ENCODE results near the gene CCSER1. TPM values are rescaled to one million over a fixed set of nuclear protein-coding genes. Genes with fewer than 3 reads are reported as not detected.
"Not testable (repeated sequence)": the region's sequence is repeated elsewhere in the genome, so short reads cannot be mapped to it uniquely, and the experiment has no call there.

CCSER1 gene
- total and polyA plus RNA-seq, 4 donors, result 0.18 to 2.3 (median 1.2) TPM

DNA sequence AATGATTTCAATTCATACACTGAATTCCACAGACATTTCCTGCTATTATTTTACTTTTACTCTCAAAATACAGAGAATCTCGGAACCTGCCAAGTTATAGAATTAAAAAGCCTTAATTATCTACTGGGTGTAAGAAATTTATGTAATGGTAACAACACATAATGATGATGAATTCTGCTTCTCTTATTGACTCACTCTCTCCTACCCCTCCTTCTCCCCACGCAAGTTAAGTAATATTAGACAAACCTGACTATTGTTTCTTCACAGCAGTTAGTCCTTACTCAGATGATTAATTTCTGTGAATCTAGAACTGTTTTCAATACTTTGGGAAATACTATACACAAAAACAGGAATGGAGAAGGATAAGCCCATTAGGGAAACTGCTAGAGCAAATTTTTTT lies 762.0 kb downstream of the CCSER1 start:
- Histone ChIP-seq H3K4me3 (ENCODE audit: low read depth in 1 of 3, low read length in 3 of 3) (no peak overlapping the region), H3K9me3 (ENCODE audit: control insufficient read depth in 4 of 4, low read length in 3 of 4) (no peaks in the 10 kb centered on the region), H3K27ac (ENCODE audit: low read depth in 1 of 2, low read length in 2 of 2) (no peak overlapping the region), H3K27me3 (ENCODE audit: control insufficient read depth in 4 of 4, insufficient read depth in 4 of 4, low read length in 3 of 4) (no peaks in the 10 kb centered on the region), H3K36me3 (ENCODE audit: control insufficient read depth in 4 of 4, insufficient read depth in 3 of 4, low read depth in 1 of 4, low read length in 3 of 4) (no peaks in the 10 kb centered on the region), H3K4me1 (ENCODE audit: control insufficient read depth in 4 of 4, insufficient read depth in 4 of 4, low read length in 3 of 4) (no peaks in the 10 kb centered on the region), H3K9ac (ENCODE audit: low read depth in 1 of 2, low read length in 2 of 2) (no peak overlapping the region)
- no peak for DNase-seq (ENCODE audit: low spot score)
- TF ChIP-seq GABPA (IDR thresholded peaks at IDR 0.05 in 1 of 2, conservative IDR thresholded peaks at IDR 0.05 in 1 of 2), result no peak
- 82% methylated on average over 2 of the region's 2 CpGs for WGBS

DNA sequence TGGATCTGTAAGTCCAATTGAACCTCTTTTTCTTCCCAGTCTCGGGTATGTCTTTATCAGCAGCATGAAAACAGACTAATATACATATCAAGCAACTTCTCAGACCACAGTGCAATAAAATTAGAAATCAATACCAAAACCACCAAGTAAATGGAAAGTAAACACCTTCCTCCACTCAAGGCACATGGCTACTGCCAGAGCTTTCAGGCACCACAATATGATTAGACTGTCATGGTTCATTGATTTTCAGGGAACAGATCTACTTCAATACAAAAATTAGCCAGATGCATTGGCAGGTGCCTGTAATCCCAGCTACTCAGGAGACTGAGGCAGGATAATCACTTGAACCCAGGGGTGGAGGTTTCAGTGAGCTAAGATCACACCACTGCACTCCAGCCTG lies 776.2 kb downstream of the CCSER1 start:
- H3K27ac ChIP-seq (ENCODE audit: low read depth in 1 of 2, low read length in 2 of 2); DNase-seq (ENCODE audit: low spot score); H3K36me3 ChIP-seq (ENCODE audit: control insufficient read depth in 4 of 4, insufficient read depth in 3 of 4, low read depth in 1 of 4, low read length in 3 of 4); H3K9ac ChIP-seq (ENCODE audit: low read depth in 1 of 2, low read length in 2 of 2); H3K9me3 ChIP-seq (ENCODE audit: control insufficient read depth in 4 of 4, low read length in 3 of 4); H3K27me3 ChIP-seq (ENCODE audit: control insufficient read depth in 4 of 4, insufficient read depth in 4 of 4, low read length in 3 of 4); H3K4me3 ChIP-seq (ENCODE audit: low read depth in 1 of 3, low read length in 3 of 3); H3K4me1 ChIP-seq (ENCODE audit: control insufficient read depth in 4 of 4, insufficient read depth in 4 of 4, low read length in 3 of 4): not testable (repeated sequence)
- 74% methylated on average over 1 of the region's 1 CpG for WGBS

DNA sequence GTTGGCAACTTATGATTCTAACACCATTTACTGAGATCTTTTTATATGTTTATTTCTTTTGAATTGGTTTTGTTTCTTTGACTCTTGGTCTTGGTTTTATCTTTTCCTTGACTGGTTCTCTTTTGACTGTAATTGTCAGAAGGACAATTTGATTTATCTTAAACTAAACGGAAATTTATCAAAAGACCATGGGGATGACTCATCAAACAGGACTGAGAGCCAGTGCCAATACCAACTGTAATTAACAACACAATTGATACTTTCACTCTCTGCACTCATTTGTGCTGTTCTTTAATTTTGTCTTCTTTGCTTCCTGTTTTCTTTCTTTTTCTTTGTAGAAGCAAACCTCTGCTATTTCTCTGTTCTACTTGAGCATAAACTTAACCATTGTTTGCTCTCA lies 776.8 kb downstream of the CCSER1 start:
- no peak overlapping the region for H3K27ac ChIP-seq (ENCODE audit: low read depth in 1 of 2, low read length in 2 of 2)
- DNase-seq (ENCODE audit: low spot score), result no peak
- H3K36me3 ChIP-seq (ENCODE audit: control insufficient read depth in 4 of 4, insufficient read depth in 3 of 4, low read depth in 1 of 4, low read length in 3 of 4), result no peaks in the 10 kb centered on the region
- TF ChIP-seq FOXA2 (IDR thresholded peaks at IDR 0.05), result no peak
- H3K4me3 ChIP-seq (ENCODE audit: low read depth in 1 of 3, low read length in 3 of 3), result no peak overlapping the region
- 47% methylated on average over 1 of the region's 1 CpG for WGBS
- H3K27me3 ChIP-seq (ENCODE audit: control insufficient read depth in 4 of 4, insufficient read depth in 4 of 4, low read length in 3 of 4), result peaks cover 0 to 2% (median 0%) of the 10 kb centered on the region in 4 donors
- no peaks in the 10 kb centered on the region for H3K4me1 ChIP-seq (ENCODE audit: control insufficient read depth in 4 of 4, insufficient read depth in 4 of 4, low read length in 3 of 4)
- no peak overlapping the region for H3K9ac ChIP-seq (ENCODE audit: low read depth in 1 of 2, low read length in 2 of 2)
- H3K9me3 ChIP-seq (ENCODE audit: control insufficient read depth in 4 of 4, low read length in 3 of 4), result peaks cover 0 to 4% (median 1%) of the 10 kb centered on the region in 4 donors

DNA sequence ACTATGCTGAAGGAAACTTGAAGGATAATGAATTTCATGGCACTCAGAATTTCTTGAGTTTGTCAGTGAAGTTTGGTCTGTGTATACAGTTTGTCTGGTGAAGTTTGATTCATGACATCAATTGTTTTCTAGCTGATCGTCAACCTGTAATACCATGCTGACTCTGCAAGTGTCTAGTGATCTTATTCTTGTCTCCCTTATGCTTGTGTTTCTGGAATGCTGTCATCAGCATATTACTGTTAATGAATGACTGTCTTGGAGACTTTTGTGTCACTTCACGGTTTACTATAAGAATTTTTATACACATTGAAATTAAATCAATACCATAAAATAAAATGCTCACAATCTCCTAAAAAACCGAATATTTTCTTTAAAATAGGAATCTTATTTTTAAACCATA lies 779.0 kb downstream of the CCSER1 start:
- no peaks in the 10 kb centered on the region for H3K36me3 ChIP-seq (ENCODE audit: control insufficient read depth in 4 of 4, insufficient read depth in 3 of 4, low read depth in 1 of 4, low read length in 3 of 4)
- H3K4me1 ChIP-seq (ENCODE audit: control insufficient read depth in 4 of 4, insufficient read depth in 4 of 4, low read length in 3 of 4), result no peaks in the 10 kb centered on the region
- no peak overlapping the region for H3K4me3 ChIP-seq (ENCODE audit: low read depth in 1 of 3, low read length in 3 of 3)
- H3K9me3 ChIP-seq (ENCODE audit: control insufficient read depth in 4 of 4, low read length in 3 of 4), result peaks cover 0 to 4% (median 1%) of the 10 kb centered on the region in 4 donors
- no peak overlapping the region for H3K27ac ChIP-seq (ENCODE audit: low read depth in 1 of 2, low read length in 2 of 2)
- no peak overlapping the region for H3K9ac ChIP-seq (ENCODE audit: low read depth in 1 of 2, low read length in 2 of 2)
- no peak for TF ChIP-seq EGR1 (IDR thresholded peaks at IDR 0.05; ENCODE audit: low read depth in 2 of 2)
- no peak for TF ChIP-seq JUND (IDR thresholded peaks at IDR 0.05)
- TF ChIP-seq, protein P1, sequence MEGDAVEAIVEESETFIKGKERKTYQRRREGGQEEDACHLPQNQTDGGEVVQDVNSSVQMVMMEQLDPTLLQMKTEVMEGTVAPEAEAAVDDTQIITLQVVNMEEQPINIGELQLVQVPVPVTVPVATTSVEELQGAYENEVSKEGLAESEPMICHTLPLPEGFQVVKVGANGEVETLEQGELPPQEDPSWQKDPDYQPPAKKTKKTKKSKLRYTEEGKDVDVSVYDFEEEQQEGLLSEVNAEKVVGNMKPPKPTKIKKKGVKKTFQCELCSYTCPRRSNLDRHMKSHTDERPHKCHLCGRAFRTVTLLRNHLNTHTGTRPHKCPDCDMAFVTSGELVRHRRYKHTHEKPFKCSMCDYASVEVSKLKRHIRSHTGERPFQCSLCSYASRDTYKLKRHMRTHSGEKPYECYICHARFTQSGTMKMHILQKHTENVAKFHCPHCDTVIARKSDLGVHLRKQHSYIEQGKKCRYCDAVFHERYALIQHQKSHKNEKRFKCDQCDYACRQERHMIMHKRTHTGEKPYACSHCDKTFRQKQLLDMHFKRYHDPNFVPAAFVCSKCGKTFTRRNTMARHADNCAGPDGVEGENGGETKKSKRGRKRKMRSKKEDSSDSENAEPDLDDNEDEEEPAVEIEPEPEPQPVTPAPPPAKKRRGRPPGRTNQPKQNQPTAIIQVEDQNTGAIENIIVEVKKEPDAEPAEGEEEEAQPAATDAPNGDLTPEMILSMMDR (IDR thresholded peaks at IDR 0.05; ENCODE audit: low read depth, low read length, missing input control), result no peak
- TF ChIP-seq HNF4A (conservative IDR thresholded peaks at IDR 0.05), result no peak
- no peak for TF ChIP-seq NR2F2 (IDR thresholded peaks at IDR 0.05)
- TF ChIP-seq RAD21 (IDR thresholded peaks at IDR 0.05), result no peak
- TF ChIP-seq, protein P2, sequence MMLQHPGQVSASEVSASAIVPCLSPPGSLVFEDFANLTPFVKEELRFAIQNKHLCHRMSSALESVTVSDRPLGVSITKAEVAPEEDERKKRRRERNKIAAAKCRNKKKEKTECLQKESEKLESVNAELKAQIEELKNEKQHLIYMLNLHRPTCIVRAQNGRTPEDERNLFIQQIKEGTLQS (IDR thresholded peaks at IDR 0.05), result no peak
- TF ChIP-seq, protein P3, sequence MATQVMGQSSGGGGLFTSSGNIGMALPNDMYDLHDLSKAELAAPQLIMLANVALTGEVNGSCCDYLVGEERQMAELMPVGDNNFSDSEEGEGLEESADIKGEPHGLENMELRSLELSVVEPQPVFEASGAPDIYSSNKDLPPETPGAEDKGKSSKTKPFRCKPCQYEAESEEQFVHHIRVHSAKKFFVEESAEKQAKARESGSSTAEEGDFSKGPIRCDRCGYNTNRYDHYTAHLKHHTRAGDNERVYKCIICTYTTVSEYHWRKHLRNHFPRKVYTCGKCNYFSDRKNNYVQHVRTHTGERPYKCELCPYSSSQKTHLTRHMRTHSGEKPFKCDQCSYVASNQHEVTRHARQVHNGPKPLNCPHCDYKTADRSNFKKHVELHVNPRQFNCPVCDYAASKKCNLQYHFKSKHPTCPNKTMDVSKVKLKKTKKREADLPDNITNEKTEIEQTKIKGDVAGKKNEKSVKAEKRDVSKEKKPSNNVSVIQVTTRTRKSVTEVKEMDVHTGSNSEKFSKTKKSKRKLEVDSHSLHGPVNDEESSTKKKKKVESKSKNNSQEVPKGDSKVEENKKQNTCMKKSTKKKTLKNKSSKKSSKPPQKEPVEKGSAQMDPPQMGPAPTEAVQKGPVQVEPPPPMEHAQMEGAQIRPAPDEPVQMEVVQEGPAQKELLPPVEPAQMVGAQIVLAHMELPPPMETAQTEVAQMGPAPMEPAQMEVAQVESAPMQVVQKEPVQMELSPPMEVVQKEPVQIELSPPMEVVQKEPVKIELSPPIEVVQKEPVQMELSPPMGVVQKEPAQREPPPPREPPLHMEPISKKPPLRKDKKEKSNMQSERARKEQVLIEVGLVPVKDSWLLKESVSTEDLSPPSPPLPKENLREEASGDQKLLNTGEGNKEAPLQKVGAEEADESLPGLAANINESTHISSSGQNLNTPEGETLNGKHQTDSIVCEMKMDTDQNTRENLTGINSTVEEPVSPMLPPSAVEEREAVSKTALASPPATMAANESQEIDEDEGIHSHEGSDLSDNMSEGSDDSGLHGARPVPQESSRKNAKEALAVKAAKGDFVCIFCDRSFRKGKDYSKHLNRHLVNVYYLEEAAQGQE (IDR thresholded peaks at IDR 0.05), result no peak
- TF ChIP-seq FOXA1 (IDR thresholded peaks at IDR 0.05), result no peak
- TF ChIP-seq YY1 (IDR thresholded peaks at IDR 0.05), result no peak
- no peak for TF ChIP-seq SP1 (IDR thresholded peaks at IDR 0.05)
- no peak for TF ChIP-seq FOXA2 (IDR thresholded peaks at IDR 0.05)
- TF ChIP-seq HNF4G (IDR thresholded peaks at IDR 0.05), result no peak
- TF ChIP-seq RXRA (IDR thresholded peaks at IDR 0.05), result no peak
- TF ChIP-seq, protein P4, sequence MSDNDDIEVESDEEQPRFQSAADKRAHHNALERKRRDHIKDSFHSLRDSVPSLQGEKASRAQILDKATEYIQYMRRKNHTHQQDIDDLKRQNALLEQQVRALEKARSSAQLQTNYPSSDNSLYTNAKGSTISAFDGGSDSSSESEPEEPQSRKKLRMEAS (IDR thresholded peaks at IDR 0.05), result no peak
- TF ChIP-seq, protein P5, sequence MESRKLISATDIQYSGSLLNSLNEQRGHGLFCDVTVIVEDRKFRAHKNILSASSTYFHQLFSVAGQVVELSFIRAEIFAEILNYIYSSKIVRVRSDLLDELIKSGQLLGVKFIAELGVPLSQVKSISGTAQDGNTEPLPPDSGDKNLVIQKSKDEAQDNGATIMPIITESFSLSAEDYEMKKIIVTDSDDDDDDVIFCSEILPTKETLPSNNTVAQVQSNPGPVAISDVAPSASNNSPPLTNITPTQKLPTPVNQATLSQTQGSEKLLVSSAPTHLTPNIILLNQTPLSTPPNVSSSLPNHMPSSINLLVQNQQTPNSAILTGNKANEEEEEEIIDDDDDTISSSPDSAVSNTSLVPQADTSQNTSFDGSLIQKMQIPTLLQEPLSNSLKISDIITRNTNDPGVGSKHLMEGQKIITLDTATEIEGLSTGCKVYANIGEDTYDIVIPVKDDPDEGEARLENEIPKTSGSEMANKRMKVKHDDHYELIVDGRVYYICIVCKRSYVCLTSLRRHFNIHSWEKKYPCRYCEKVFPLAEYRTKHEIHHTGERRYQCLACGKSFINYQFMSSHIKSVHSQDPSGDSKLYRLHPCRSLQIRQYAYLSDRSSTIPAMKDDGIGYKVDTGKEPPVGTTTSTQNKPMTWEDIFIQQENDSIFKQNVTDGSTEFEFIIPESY (IDR thresholded peaks at IDR 0.05), result no peak
- no peak for DNase-seq (ENCODE audit: low spot score)
- WGBS, result 73% methylated on average over 3 of the region's 3 CpGs
- H3K27me3 ChIP-seq (ENCODE audit: control insufficient read depth in 4 of 4, insufficient read depth in 4 of 4, low read length in 3 of 4), result no peaks in the 10 kb centered on the region

All from liver (tissue), 9 donors.